AG04449 (cell line): ENCODE data around the gene LAGE3.

ENCODE experiments used
- CTCF ChIA-PET: fragments of 350-600 bp; formaldehyde crosslinking; extraction: SDS; loops from one replicate; lab custom pipeline; 2021; ENCODE audit warnings: antibody characterized with exemption; lab: Yijun Ruan, JAX
- POLR2A ChIA-PET: fragments of 400-600, 350-600 bp; formaldehyde crosslinking; extraction: SDS; loops from one replicate; lab custom pipeline; 2020; ENCODE audit warnings: antibody characterized with exemption, inconsistent platforms; lab: Yijun Ruan, JAX
- DNase-seq: peaks from one replicate; pipeline ENCODE4 v3.0.0-alpha.2; 2010; ENCODE audit warnings: low read depth, low spot score
- H3K4me3 ChIP-seq: 2 replicates; pipeline ENCODE4 v1.5.1; 2011; ENCODE audit warnings: low read depth, mild to moderate bottlenecking, control low read depth, low read length
- TF ChIP-seq, protein P1 (sequence below): IDR thresholded peaks from one replicate; pipeline ENCODE4 v1.5.1; 2011; ENCODE audit warnings: mild to moderate bottlenecking, moderate library complexity, low read length, control low read depth, inconsistent platforms; ENCODE audit not compliant: insufficient read depth; ENCODE audit errors: missing control alignments

Gene LAGE3

GRCh38 chrX:154449618-154450017 is 29.5 kb downstream of the LAGE3 start:
- POLR2A ChIA-PET = interaction anchor here (2.3 kb wide), 1 partner anchor 10 kb away, joined by 8 read pairs; no protein-coding TSS in a partner anchor
- CTCF ChIA-PET = no interaction called here

DNA sequence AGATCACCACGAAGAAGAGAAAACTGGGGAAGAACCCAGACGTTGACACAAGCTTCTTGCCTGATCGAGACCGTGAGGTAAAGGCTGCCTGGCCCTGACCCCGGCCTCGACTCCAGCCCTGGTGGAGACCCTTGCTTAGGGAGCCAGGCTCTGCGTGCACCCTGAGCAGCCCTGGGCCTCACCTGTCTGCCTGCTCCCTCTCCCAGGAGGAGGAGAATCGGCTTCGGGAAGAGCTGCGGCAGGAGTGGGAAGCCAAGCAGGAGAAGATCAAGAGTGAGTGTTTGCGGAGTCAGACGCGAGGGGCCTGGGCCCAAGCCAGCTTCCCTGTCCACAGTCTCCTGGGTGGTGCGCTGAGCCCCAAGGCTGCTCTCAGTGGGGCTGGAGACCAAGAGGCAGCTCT is 30.6 kb downstream of the LAGE3 start:
- no peak for DNase-seq
- POLR2A ChIA-PET = interaction anchor here (0.7 to 2.3 kb wide), 2 partner anchors 11 to 28 kb away, joined by 3 to 8 read pairs; no protein-coding TSS in a partner anchor
- CTCF ChIA-PET = interaction anchor here (1.1 kb wide), 1 partner anchor 79 kb away, joined by 3 read pairs; no protein-coding TSS in a partner anchor
- TF ChIP-seq, protein P1, sequence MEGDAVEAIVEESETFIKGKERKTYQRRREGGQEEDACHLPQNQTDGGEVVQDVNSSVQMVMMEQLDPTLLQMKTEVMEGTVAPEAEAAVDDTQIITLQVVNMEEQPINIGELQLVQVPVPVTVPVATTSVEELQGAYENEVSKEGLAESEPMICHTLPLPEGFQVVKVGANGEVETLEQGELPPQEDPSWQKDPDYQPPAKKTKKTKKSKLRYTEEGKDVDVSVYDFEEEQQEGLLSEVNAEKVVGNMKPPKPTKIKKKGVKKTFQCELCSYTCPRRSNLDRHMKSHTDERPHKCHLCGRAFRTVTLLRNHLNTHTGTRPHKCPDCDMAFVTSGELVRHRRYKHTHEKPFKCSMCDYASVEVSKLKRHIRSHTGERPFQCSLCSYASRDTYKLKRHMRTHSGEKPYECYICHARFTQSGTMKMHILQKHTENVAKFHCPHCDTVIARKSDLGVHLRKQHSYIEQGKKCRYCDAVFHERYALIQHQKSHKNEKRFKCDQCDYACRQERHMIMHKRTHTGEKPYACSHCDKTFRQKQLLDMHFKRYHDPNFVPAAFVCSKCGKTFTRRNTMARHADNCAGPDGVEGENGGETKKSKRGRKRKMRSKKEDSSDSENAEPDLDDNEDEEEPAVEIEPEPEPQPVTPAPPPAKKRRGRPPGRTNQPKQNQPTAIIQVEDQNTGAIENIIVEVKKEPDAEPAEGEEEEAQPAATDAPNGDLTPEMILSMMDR = no peak
- no peak overlapping the region for H3K4me3 ChIP-seq

More at GRCh38 chrX:154449618-154450017, 29.5 kb downstream of the LAGE3 start:
- TF ChIP-seq, protein P1 = no peak
- DNase-seq = no peak
- no peak overlapping the region for H3K4me3 ChIP-seq

DNA sequence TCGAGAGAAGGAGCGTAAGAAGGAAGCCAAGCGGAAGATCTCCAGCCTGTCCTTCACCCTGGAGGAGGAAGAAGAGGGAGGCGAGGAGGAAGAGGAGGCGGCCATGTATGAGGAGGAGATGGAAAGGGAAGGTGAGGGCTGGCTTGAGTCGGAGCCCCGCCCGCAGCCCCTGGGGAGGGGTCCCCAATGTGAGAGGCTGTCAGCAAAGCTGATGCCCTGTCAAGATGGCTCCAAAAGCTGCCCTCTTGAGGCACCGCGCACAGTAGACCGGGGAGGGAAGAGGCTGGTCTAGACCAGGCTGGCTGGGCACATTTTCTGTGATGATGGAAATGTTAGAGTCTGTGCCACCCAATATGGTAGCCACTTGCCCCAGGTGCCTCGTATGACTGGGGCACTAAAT is 32.7 kb downstream of the LAGE3 start:
- no peak for DNase-seq
- ChIA-PET CTCF (interaction anchor here (0.8 kb wide), 1 partner anchor 81 kb away, joined by 3 read pairs; no protein-coding TSS in a partner anchor), POLR2A (interaction anchor here (0.6 to 1.3 kb wide), 2 partner anchors 13 to 23 kb away, joined by 3 to 5 read pairs; no protein-coding TSS in a partner anchor)

DNA sequence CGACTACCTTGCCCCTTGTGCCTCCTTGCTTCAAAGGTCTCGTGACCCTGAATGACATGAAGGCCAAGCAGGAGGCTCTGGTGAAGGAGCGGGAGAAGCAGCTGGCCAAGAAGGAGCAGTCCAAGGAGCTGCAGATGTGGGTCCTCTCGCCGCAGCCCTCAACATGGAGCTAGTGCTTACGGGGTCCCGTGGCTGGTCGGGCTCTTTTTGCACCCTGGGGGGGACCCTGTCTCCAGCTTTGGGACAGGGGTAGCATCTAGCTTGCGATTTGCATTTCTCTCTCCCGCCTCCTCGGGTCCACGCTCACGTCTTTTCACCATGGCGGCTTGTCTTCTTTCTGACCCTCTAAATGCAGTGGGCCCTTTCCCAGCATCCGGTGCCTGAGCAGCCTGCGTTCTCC is 33.3 kb downstream of the LAGE3 start:
- no peak for DNase-seq
- TF ChIP-seq, protein P1 = no peak
- ChIA-PET POLR2A (interaction anchor here (1.1 to 1.3 kb wide), 2 partner anchors 8 to 14 kb away, joined by 3 to 5 read pairs; no protein-coding TSS in a partner anchor), CTCF (interaction anchor here (0.8 kb wide), 1 partner anchor 82 kb away, joined by 3 read pairs; no protein-coding TSS in a partner anchor)
- no peak overlapping the region for H3K4me3 ChIP-seq

More for the DNA sequence above, 32.7 kb downstream of the LAGE3 start:
- TF ChIP-seq, protein P1 = no peak
- no peak overlapping the region for H3K4me3 ChIP-seq

DNA sequence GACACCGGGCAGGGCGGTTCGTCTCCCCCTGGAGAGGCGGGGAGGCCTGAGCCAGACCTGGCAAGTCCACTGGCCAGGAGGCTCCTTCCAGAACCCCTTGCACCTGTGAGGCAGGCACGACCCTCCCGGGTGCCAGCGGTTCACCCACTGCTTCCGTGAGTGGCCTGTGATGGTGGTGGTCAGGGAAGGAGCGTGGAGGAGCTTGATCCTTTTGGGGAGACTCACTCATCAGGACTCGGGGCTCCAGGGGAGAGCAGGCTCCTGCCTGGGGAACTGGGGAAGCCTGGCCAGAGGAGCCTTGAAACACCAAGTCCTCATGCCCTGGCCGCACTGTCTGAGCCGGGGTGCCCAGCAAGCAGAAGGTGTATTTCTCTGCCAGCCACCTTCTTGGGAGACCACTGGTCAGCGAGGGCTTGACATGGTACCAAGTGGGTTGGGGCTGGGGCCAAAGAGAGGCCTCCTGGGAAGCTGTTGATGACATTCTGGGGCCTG is 34.3 kb downstream of the LAGE3 start:
- H3K4me3 ChIP-seq = peak overlapping the region; percentile 64
- ChIA-PET POLR2A (interaction anchor here (1.1 kb wide), 1 partner anchor 9 kb away, joined by 3 read pairs; no protein-coding TSS in a partner anchor), CTCF (interaction anchor here (0.7 kb wide), 1 partner anchor 10 kb away, joined by 3 read pairs; no protein-coding TSS in a partner anchor)
- no peak for DNase-seq
- TF ChIP-seq, protein P1 = no peak
